Right lobe of liver (tissue), 6 donors: ENCODE measurements around the gene CNR2. TPM values are rescaled to one million over a fixed set of nuclear protein-coding genes. Genes with fewer than 3 reads are reported as not detected.

Experiments
- ATAC-seq, 4 donors: fragments of 200-7000 bp; cut with Tn5 transposase; one replicate each; pipeline ENCODE4 v1.9.1; 2020; ENCODE audit warnings: mild to moderate bottlenecking in 4 of 4, moderate library complexity in 4 of 4
- DNase-seq, 3 donors: peaks; one replicate each; pipeline ENCODE4 v3.0.0-alpha.2; 2020
- H3K27ac ChIP-seq, 3 donors: fragments of 200-600 bp; one replicate each; pipeline ENCODE4 v1.8.0; 2022
- H3K27me3 ChIP-seq, 2 donors: fragments of 200-600 bp; one replicate each; pipeline ENCODE4 v1.8.0; 2022
- H3K36me3 ChIP-seq, 4 donors: fragments of 200-600 bp; sonication (generic) in 1 of 4; one replicate each; pipeline versions ENCODE4 v1.5.1 to v1.8.0; 2017 to 2022; ENCODE audit warnings: control low read depth in 1 of 4
- H3K4me1 ChIP-seq, 4 donors: fragments of 200-600 bp; sonication (generic) in 1 of 4; one replicate each; pipeline versions ENCODE4 v1.5.1 to v1.8.0; 2017 to 2022; ENCODE audit warnings: control low read depth in 1 of 4
- H3K4me3 ChIP-seq, 3 donors: fragments of 200-600 bp; one replicate each; pipeline ENCODE4 v1.8.0; 2022
- H3K9me3 ChIP-seq, 4 donors: fragments of 200-600 bp; sonication (generic) in 1 of 4; one replicate each; pipeline versions ENCODE4 v1.5.1 to v1.8.0; 2017 to 2022; ENCODE audit warnings: control low read depth in 1 of 4
- POLR2A ChIP-seq: fragments of 450-650 bp; IDR thresholded peaks from one replicate; pipeline ENCODE4 v1.6.1; 2017; ENCODE audit warnings: antibody characterized with exemption, mild to moderate bottlenecking
- WGBS: methylation state at CpG from one replicate; pipeline ENCODE4 v1.1.6; 2018; ENCODE audit warnings: low coverage, low lambda C conversion rate; ENCODE audit not compliant: insufficient coverage; ENCODE audit errors: missing lambda C conversion rate; 5-methylcytosine and 5-hydroxymethylcytosine counted together
- intact Hi-C, 2 donors: fragments of 100-400 bp; cut with DNase I; formaldehyde crosslinking; loops; one replicate each; pipeline versions ENCODE4 v1.11.2 to v1.14.1; 2022
- total RNA-seq, 6 experiments: library from RNA; depleted of rRNA in 2 of 6; stranded (reverse); fragments of >200 nt in 2 of 6; fragmentation: NEBNext Ultra II Directional in 3 of 6; extraction: Animal tissue kit (Norgen Biotek cat#: 25700) in 3 of 6; gene quantifications; one replicate each; pipeline versions ENCODE4 v1.1.0 to v1.2.4, GENCODE V29; 2016 to 2023
- TF ChIP-seq, protein P1 (sequence below), 4 donors: fragments of 200-600 bp in 3 of 4; fragments of 450-650 bp in 1 of 4; IDR thresholded peaks; one replicate each; pipeline versions ENCODE4 v1.5.1 to v1.8.0; 2016 to 2022; ENCODE audit warnings: antibody characterized with exemption in 4 of 4, mild to moderate bottlenecking in 2 of 4
- donor health status: DM: no; HTN: yes; CAD: no.
- donor health status: DM: no; HTN: no; CAD: no.
- donor health status: DM: no; HTN: no; CAD: no.
- donor health status: DM: no; HTN: yes; CAD: no.
- donor health status: DM: no; HTN: yes; CAD: no.

The CNR2 gene
- total RNA-seq, 6 experiments from 2014 or later: 0.04 to 0.07 (median 0.06) TPM; not detected in 2

DNA sequence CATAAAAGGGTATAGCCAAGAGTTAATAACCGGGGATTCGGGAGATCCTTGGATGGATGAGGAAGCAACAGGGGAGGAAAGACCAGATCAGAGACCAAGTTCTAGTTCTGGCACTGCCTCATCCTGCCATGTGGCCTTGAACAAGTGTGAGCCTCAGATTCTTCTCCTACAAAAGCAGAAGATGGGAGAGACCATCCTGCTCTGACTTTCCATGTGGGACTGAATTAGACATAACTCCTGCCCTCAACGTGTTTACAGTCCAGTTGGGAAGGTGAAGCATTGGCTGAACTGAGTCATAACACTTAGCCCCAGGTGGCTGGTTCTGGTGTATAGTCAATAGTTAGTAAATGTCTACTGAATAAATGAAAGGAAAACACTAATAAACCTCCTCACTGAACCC, 12.1 kb upstream of the CNR2 start:
- DNase-seq (no peak), ATAC-seq (no peak)
- H3K36me3 ChIP-seq: no peaks in the 10 kb centered on the region
- TF ChIP-seq, protein P1, sequence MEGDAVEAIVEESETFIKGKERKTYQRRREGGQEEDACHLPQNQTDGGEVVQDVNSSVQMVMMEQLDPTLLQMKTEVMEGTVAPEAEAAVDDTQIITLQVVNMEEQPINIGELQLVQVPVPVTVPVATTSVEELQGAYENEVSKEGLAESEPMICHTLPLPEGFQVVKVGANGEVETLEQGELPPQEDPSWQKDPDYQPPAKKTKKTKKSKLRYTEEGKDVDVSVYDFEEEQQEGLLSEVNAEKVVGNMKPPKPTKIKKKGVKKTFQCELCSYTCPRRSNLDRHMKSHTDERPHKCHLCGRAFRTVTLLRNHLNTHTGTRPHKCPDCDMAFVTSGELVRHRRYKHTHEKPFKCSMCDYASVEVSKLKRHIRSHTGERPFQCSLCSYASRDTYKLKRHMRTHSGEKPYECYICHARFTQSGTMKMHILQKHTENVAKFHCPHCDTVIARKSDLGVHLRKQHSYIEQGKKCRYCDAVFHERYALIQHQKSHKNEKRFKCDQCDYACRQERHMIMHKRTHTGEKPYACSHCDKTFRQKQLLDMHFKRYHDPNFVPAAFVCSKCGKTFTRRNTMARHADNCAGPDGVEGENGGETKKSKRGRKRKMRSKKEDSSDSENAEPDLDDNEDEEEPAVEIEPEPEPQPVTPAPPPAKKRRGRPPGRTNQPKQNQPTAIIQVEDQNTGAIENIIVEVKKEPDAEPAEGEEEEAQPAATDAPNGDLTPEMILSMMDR (IDR thresholded peaks at IDR 0.05): no peak
- no peak for TF ChIP-seq POLR2A
- H3K9me3 ChIP-seq: no peaks in the 10 kb centered on the region
- no peak overlapping the region for H3K4me3 ChIP-seq
- H3K27ac ChIP-seq: no peak overlapping the region
- H3K4me1 ChIP-seq: peaks cover 0 to 8% (median 3%) of the 10 kb centered on the region in 4 donors
- WGBS: 74% methylated on average over 3 of the region's 3 CpGs
- intact Hi-C loops: no loop called here
- H3K27me3 ChIP-seq: no peaks in the 10 kb centered on the region

DNA sequence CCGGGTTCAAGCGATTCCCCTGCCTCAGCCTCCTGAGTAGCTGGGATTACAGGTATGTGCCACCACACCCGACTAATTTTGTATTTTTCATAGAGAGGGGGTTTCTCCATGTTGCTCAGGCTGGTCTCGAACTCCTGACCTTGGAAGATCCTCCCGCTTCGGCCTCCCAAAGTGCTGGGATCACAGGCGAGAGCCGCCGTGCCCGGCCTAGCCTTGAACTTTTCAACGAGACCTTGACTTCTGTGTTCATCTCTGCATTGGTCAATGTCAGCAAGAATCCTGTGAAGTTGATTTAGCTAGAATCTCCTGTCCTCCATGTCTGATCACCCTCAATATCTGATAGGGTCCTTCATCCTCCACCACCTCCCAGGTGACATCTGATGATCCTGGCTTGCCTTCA, 11.4 kb upstream of the CNR2 start:
- intact Hi-C loops: no loop called here
- H3K9me3 ChIP-seq: no peaks in the 10 kb centered on the region
- no peak overlapping the region for H3K27ac ChIP-seq
- 84% methylated on average over 8 of the region's 11 CpGs for WGBS
- H3K4me1 ChIP-seq: peaks cover 0 to 9% (median 5%) of the 10 kb centered on the region in 4 donors
- ATAC-seq: no peak
- DNase-seq: no peak
- TF ChIP-seq, protein P1 (IDR thresholded peaks at IDR 0.05): no peak
- no peak for TF ChIP-seq POLR2A
- H3K27me3 ChIP-seq: no peaks in the 10 kb centered on the region
- no peak overlapping the region for H3K4me3 ChIP-seq
- no peaks in the 10 kb centered on the region for H3K36me3 ChIP-seq

DNA sequence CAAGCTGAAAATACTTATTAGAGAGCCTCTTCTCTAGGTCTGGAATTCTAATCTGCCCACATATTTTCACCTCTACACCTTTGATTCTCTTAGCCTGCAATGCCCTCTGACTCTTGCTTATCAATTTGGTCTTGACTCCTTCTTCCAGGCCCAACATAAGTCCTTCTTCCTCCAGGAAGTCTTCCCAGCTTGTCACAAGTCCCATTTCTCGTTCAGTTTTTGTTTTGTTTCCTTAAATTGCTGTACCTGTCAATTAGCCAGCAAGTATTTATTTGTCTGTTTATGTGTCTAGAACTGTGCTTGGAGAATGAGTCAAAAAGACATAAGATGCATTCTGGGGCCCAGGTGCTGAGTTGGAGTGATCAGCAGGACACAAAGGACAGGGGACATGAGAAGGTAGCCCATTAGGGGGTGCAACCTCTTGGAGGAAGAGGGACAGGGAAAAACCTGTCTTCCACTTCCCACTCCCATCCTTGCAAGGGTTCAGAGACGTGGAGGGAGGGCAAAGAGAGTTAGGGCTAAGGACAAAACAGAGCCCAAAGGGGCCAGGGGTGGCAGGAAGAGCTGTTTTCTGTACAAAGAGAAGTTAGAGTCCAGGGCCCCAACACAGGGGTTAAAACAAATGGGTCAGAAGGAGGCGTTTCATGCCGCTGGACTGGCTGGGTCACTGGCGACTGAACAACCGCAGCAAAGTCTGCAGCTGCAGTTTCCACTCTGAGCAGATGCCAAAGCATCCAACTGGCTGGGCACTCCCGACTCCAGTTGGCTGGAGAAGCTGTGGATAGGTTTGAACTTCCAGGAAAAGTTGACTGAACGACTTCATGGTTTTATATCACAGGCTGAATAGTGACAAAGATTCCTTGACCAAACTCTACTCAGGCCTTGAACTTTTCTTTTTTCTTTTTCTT, 10.7 kb upstream of the CNR2 start:
- Histone ChIP-seq H3K27ac (no peak overlapping the region), H3K4me3 (no peak overlapping the region), H3K36me3 (no peaks in the 10 kb centered on the region), H3K4me1 (peaks cover 0 to 13% (median 5%) of the 10 kb centered on the region in 4 donors), H3K27me3 (no peaks in the 10 kb centered on the region), H3K9me3 (no peaks in the 10 kb centered on the region)
- 37% methylated on average over 7 of the region's 8 CpGs for WGBS
- no peak for TF ChIP-seq POLR2A
- TF ChIP-seq, protein P1 (IDR thresholded peaks at IDR 0.05): no peak
- ATAC-seq: no peak
- DNase-seq: no peak
- intact Hi-C loops: no loop called here

- WGBS: 98% methylated on average over 8 of the region's 8 CpGs
- Histone ChIP-seq H3K4me1 (peaks cover 0 to 13% (median 5%) of the 10 kb centered on the region in 4 donors), H3K4me3 (no peak overlapping the region), H3K27ac (no peak overlapping the region), H3K9me3 (no peaks in the 10 kb centered on the region), H3K36me3 (no peaks in the 10 kb centered on the region), H3K27me3 (no peaks in the 10 kb centered on the region)
- DNase-seq (no peak), ATAC-seq (no peak)
- intact Hi-C loops: no loop called here
- no peak for TF ChIP-seq POLR2A
Observed at GRCh38 chr1:23922321-23922943, 9.3 kb upstream of the CNR2 start.
